ENCODE data around the gene BTN3A1. TPM values are rescaled to one million over a fixed set of nuclear protein-coding genes. Genes with fewer than 3 reads are reported as not detected.
A peak's percentile ranks its signal among the peaks of the same experiment; 100 is the strongest.

Gene BTN3A1
- total RNA-seq, 1 donor from 2014 or later = 10.9 TPM

DNA sequence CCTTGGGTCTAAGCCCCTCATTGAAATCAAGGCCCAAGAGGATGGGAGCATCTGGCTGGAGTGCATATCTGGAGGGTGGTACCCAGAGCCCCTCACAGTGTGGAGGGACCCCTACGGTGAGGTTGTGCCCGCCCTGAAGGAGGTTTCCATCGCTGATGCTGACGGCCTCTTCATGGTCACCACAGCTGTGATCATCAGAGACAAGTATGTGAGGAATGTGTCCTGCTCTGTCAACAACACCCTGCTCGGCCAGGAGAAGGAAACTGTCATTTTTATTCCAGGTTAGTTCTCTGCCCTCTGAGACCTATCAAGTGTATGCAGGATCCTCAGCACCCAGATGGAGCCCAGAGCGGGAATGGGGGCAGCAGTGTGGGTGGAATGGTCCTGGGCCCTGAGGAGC lies 14.1 kb upstream of the BTN3A1 start:
- no peak overlapping the region for H3K4me3 Mint-ChIP-seq (ENCODE audit: unreplicated experiment)
- H3K36me3 Mint-ChIP-seq (ENCODE audit: low read depth) = peaks cover 14% of the 10 kb centered on the region
- peak overlapping the region; percentile 89 for H3K27ac Mint-ChIP-seq (ENCODE audit: unreplicated experiment)
- H3K27me3 Mint-ChIP-seq (ENCODE audit: low read depth) = no peaks in the 10 kb centered on the region
- DNase-seq (ENCODE audit: low spot score) = no peak
- H3K4me1 Mint-ChIP-seq (ENCODE audit: low read depth) = peaks cover 43% of the 10 kb centered on the region
- no peak for TF ChIP-seq CTCF (IDR thresholded peaks at IDR 0.05)
- no peaks in the 10 kb centered on the region for H3K9me3 Mint-ChIP-seq (ENCODE audit: low read depth)

DNA sequence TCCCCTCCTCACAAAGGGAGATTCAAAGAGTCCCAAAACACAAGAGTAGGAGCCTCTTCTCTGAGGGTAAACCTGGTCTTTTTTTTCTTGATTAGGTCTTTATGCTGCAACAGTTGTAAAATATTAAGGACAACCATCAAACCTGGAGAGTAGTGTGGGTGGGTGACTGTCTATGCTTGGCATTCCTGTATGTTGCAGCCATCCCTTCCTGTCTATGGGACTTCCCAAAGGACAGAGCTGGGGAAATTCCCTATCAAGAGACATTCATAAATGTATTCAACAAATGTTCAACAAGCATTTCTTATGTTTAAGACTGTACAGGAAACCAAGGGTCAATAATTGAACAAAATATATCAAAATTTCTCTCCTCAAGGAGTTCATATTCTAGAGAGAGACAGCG lies 13.6 kb upstream of the BTN3A1 start:
- no peak overlapping the region for H3K4me3 Mint-ChIP-seq (ENCODE audit: unreplicated experiment)
- no peaks in the 10 kb centered on the region for H3K9me3 Mint-ChIP-seq (ENCODE audit: low read depth)
- peaks cover 14% of the 10 kb centered on the region for H3K36me3 Mint-ChIP-seq (ENCODE audit: low read depth)
- H3K27me3 Mint-ChIP-seq (ENCODE audit: low read depth) = no peaks in the 10 kb centered on the region
- H3K4me1 Mint-ChIP-seq (ENCODE audit: low read depth) = peaks cover 43% of the 10 kb centered on the region
- H3K27ac Mint-ChIP-seq (ENCODE audit: unreplicated experiment) = peak overlapping the region; percentile 89
- DNase-seq (ENCODE audit: low spot score) = no peak
- TF ChIP-seq CTCF (IDR thresholded peaks at IDR 0.05) = no peak

DNA sequence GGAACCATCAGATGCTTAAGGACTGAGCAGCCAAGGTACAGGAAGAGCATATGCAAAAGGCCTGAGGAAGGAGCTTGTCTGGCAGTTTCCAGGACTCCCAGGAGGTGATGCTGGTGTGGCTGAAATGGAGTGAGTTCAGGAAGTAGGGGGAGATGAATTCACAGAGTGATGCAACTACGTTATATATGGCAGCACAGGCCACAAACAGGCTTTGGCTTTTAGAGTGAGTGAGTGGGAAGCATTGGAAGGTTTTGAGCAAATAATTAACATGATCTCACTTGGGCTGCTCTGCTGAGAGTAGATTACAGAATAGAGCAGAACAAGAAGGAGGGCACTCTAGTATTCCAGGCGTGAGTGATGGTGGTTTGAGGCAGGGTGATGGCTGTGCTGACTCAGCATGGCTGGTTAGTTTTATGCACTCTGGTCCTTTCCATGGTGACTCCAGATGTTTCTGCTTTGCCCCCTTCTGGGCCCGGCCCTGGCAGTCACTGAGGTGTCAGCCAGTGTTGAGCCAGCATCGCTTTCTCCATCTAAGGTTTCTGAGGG lies 12.7 kb upstream of the BTN3A1 start:
- Mint-ChIP-seq H3K27me3 (ENCODE audit: low read depth) (no peaks in the 10 kb centered on the region), H3K4me3 (ENCODE audit: unreplicated experiment) (no peak overlapping the region), H3K36me3 (ENCODE audit: low read depth) (peaks cover 14% of the 10 kb centered on the region), H3K27ac (ENCODE audit: unreplicated experiment) (peak overlapping the region; percentile 74), H3K4me1 (ENCODE audit: low read depth) (peaks cover 44% of the 10 kb centered on the region), H3K9me3 (ENCODE audit: low read depth) (no peaks in the 10 kb centered on the region)
- DNase-seq (ENCODE audit: low spot score) = no peak
- TF ChIP-seq CTCF (IDR thresholded peaks at IDR 0.05) = peak; percentile 14

- Mint-ChIP-seq H3K36me3 (ENCODE audit: low read depth) (peaks cover 14% of the 10 kb centered on the region), H3K27me3 (ENCODE audit: low read depth) (no peaks in the 10 kb centered on the region), H3K9me3 (ENCODE audit: low read depth) (no peaks in the 10 kb centered on the region), H3K27ac (ENCODE audit: unreplicated experiment) (no peak overlapping the region), H3K4me1 (ENCODE audit: low read depth) (peaks cover 48% of the 10 kb centered on the region), H3K4me3 (ENCODE audit: unreplicated experiment) (no peak overlapping the region)
- TF ChIP-seq CTCF (IDR thresholded peaks at IDR 0.05) = no peak
- no peak for DNase-seq (ENCODE audit: low spot score)
These were observed 11.5 kb upstream of the BTN3A1 start for GRCh38 chr6:26390531-26390930.

GRCh38 chr6:26392932-26393636 lies 9.0 kb upstream of the BTN3A1 start:
- Mint-ChIP-seq H3K27me3 (ENCODE audit: low read depth) (no peaks in the 10 kb centered on the region), H3K9me3 (ENCODE audit: low read depth) (no peaks in the 10 kb centered on the region), H3K4me1 (ENCODE audit: low read depth) (peaks cover 40% of the 10 kb centered on the region), H3K4me3 (ENCODE audit: unreplicated experiment) (no peak overlapping the region), H3K27ac (ENCODE audit: unreplicated experiment) (peak overlapping the region; percentile 65), H3K36me3 (ENCODE audit: low read depth) (peaks cover 12% of the 10 kb centered on the region)
- DNase-seq (ENCODE audit: low spot score) = no peak
- no peak for TF ChIP-seq CTCF (IDR thresholded peaks at IDR 0.05)

All from chondrocyte (in vitro differentiated cells).